Measurements from ENCODE around the gene SLC50A1. TPM values are rescaled to one million over a fixed set of nuclear protein-coding genes. Genes with fewer than 3 reads are reported as not detected.
A peak's percentile ranks its signal among the peaks of the same experiment; 100 is the strongest.

The SLC50A1 gene
- total and polyA plus RNA-seq, 2 of the 8 experiments (the other 6 are each of a cell fraction or from before 2014, with no cell fraction given) = 36.5 to 90.8 TPM

DNA sequence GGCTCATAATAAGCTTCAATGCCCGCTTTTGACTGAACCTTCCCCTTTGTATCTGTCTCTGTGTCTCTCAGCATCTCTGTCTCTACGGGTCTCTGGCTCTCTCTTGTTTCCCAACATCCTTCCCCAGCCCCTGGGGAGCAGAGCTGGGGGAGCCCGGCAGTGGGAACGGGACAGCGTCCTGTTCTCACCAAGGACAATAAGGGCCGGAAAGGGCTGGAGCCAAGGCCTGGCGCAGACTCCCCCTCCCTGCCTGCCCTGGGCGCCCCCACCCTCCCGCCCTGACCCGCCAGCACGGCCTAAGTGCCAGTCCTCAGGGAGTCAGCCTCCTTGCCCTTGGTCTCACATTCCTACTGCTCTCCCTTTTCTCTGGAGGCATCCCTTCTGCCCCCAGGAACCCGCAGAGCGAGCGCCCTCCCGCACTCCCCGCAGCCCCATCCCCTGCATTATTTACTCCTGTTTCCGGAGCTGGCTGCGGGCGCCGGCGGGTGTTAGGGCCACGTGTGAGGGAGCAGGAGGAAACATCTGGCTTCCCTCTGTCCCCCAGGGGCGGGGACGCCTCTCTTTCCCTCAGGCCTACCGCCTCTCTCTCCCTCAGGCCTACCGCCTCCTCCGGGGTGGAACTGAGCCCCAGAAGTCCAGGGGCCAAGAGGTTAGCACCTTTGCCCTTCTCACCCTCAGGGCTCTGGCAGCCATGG, 31.0 kb downstream of the SLC50A1 start:
- H3K18ac ChIP-seq (ENCODE audit: extremely low read depth, low read length) = peak overlapping the region; percentile 73
- H3K27ac ChIP-seq (ENCODE audit: low read depth, low read length) = no peak overlapping the region
- H2BK15ac ChIP-seq (ENCODE audit: low read length) = peak overlapping the region; percentile 100; the same call in 1 of the 2 replicates
- H3K4me1 ChIP-seq (replicated peaks in 1 of 4; ENCODE audit: control insufficient read depth in 3 of 4, insufficient read depth in 4 of 4, low read length in 3 of 4) = peaks cover 2 to 17% (median 13%) of the 10 kb centered on the region in 4 experiments
- H4K91ac ChIP-seq (replicated peaks; ENCODE audit: insufficient read length, low read length) = peak overlapping the region; percentile 75
- peaks cover 0 to 2% of the 10 kb centered on the region in 2 experiments; a peak in 1 of 4 replicates for H3K79me2 ChIP-seq (ENCODE audit: control insufficient read depth in 1 of 2, insufficient read depth in 2 of 2, low read length in 2 of 2)
- ChIA-PET POLR2A (ENCODE audit: partially characterized antibody) (interaction anchor here (0.5 to 3.0 kb wide), 15 partner anchors 8 to 195 kb away, joined by 3 to 24 read pairs (median 4); partner anchors contain the start of gene SLC50A1), CTCF (ENCODE audit: partially characterized antibody) (interaction anchor here (0.6 to 12.4 kb wide), 31 partner anchors 7 to 560 kb away, joined by 3 to 215 read pairs (median 5); partner anchors contain the start of genes DPM3, EFNA1, EFNA4 and SLC50A1)
- DNase-seq (ENCODE audit: low read depth in 1 of 2, low spot score in 2 of 2) = peak in 1 of 2 experiments; percentile 82
- peak overlapping the region; percentile 60; the same call in 1 of the 2 replicates for H2BK5ac ChIP-seq (ENCODE audit: low read depth, low read length)
- H4K8ac ChIP-seq (ENCODE audit: extremely low read depth, insufficient read depth, low read length) = peak overlapping the region; percentile 42
- no peaks in the 10 kb centered on the region for H3K79me1 ChIP-seq (ENCODE audit: low read depth, low read length)
- H2AK5ac ChIP-seq (ENCODE audit: low read depth, low read length) = no peak overlapping the region
- H2BK20ac ChIP-seq (ENCODE audit: low read length) = 0 out of 2 replicates have a peak overlapping the region, but pooled peaks have one; percentile 2
- peak overlapping the region; percentile 46 for H4K5ac ChIP-seq (ENCODE audit: insufficient read length, low read depth, low read length)
- peaks cover 11% of the 10 kb centered on the region for H3K23me2 ChIP-seq (ENCODE audit: low read depth, low read length)
- H3K36me3 ChIP-seq (ENCODE audit: control insufficient read depth in 2 of 4, insufficient read depth in 4 of 4, low read length in 3 of 4) = peaks cover 0 to 10% (median 7%) of the 10 kb centered on the region in 4 experiments; a peak in 4 of 8 replicates
- peak overlapping the region; percentile 87; the same call in 1 of the 2 replicates for H2BK12ac ChIP-seq (ENCODE audit: low read depth, low read length)
- peak overlapping the region; percentile 28 to 71 (median 32); a peak in 6 of 8 replicates for H3K4me3 ChIP-seq (ENCODE audit: extremely low read depth in 1 of 4, insufficient read depth in 2 of 4, low read depth in 3 of 4, low read length in 4 of 4)
- H3K56ac ChIP-seq (replicated peaks; ENCODE audit: insufficient read length, low read depth, low read length) = no peak overlapping the region
- H3K27me3 ChIP-seq (replicated peaks in 1 of 4; ENCODE audit: control insufficient read depth in 3 of 4, extremely low read depth in 1 of 4, insufficient read depth in 3 of 4, low read length in 3 of 4) = no peaks in the 10 kb centered on the region
- peak overlapping the region; percentile 37 for H2AFZ ChIP-seq (ENCODE audit: low read length)
- H3K14ac ChIP-seq (ENCODE audit: insufficient read length) = no peak overlapping the region
- peak overlapping the region; percentile 63 to 100 for H3K4me2 ChIP-seq (ENCODE audit: insufficient read depth in 1 of 2, low read depth in 2 of 2, low read length in 2 of 2)
- H3K9ac ChIP-seq (replicated peaks in 1 of 4; ENCODE audit: extremely low read depth in 1 of 4, low read depth in 3 of 4, low read length in 3 of 4) = 0 out of 7 replicates have a peak overlapping the region, but pooled peaks of 1 of the 4 experiments have one; percentile 8
- H3K4ac ChIP-seq (replicated peaks; ENCODE audit: insufficient read length, low read depth, low read length) = peak overlapping the region; percentile 71
- FAIRE-seq = no peak
- no peaks in the 10 kb centered on the region for H3K9me3 ChIP-seq (ENCODE audit: insufficient read depth in 2 of 2, low read depth in 1 of 2, low read length in 1 of 2)
- 14% methylated on average over 18 of the region's 27 CpGs; no CpG with 5 or more reads in 1 of the 2 experiments for WGBS, 2 experiments (ENCODE audit: extremely low coverage in 1 of 2, insufficient coverage in 1 of 2, insufficient read length in 1 of 2, insufficient replicate concordance in 2 of 2, low coverage in 1 of 2, low lambda C conversion rate in 2 of 2, missing lambda C conversion rate in 1 of 2)
- no peak overlapping the region for H3K23ac ChIP-seq (ENCODE audit: insufficient read length)
- H4K20me1 ChIP-seq (replicated peaks in 1 of 2; ENCODE audit: control insufficient read depth in 1 of 2, insufficient read depth in 2 of 2, low read length in 2 of 2) = no peaks in the 10 kb centered on the region
- no peak overlapping the region for H2BK120ac ChIP-seq (replicated peaks; ENCODE audit: low read depth, low read length)
- TF ChIP-seq BRCA1 (IDR thresholded peaks at IDR 0.05; ENCODE audit: low read depth, low read length) (no peak), CBX5 (IDR thresholded peaks at IDR 0.05; ENCODE audit: low read depth, low read length) (no peak), SIX5 (IDR thresholded peaks at IDR 0.05; ENCODE audit: low read depth, low read length) (no peak), CTBP2 (IDR thresholded peaks at IDR 0.05; ENCODE audit: borderline replicate concordance, insufficient read depth, insufficient read length, low read length) (no peak), CEBPB (IDR thresholded peaks at IDR 0.05; ENCODE audit: low read depth, low read length) (no peak), POLR2A (IDR thresholded peaks at IDR 0.05; ENCODE audit: control extremely low read depth in 1 of 2, low read depth in 2 of 2, low read length in 2 of 2) (peak in 1 of 2 experiments; percentile 8; a peak in 1 of 3 replicates), RXRA (IDR thresholded peaks at IDR 0.05; ENCODE audit: insufficient read depth, low read depth, low read length) (no peak), TCF12 (IDR thresholded peaks at IDR 0.05; ENCODE audit: low read depth, low read length) (0 out of 2 replicates have a peak, but pooled peaks have one; percentile 57)
- TF ChIP-seq, protein P1, sequence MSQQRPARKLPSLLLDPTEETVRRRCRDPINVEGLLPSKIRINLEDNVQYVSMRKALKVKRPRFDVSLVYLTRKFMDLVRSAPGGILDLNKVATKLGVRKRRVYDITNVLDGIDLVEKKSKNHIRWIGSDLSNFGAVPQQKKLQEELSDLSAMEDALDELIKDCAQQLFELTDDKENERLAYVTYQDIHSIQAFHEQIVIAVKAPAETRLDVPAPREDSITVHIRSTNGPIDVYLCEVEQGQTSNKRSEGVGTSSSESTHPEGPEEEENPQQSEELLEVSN (IDR thresholded peaks at IDR 0.05) = peak; percentile 51
- TF ChIP-seq, protein P2, sequence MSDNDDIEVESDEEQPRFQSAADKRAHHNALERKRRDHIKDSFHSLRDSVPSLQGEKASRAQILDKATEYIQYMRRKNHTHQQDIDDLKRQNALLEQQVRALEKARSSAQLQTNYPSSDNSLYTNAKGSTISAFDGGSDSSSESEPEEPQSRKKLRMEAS (IDR thresholded peaks at IDR 0.05) = peak; percentile 87
